Endodermal cell (in vitro differentiated cells): ENCODE results near the gene RECK. TPM values are rescaled to one million over a fixed set of nuclear protein-coding genes. Genes with fewer than 3 reads are reported as not detected.

ENCODE experiments used
- DNase-seq: peaks from one replicate; pipeline ENCODE4 v3.0.0-alpha.2; 2017
- H3K27ac ChIP-seq: 2 replicates; pipeline ENCODE4 v1.5.1; 2013; ENCODE audit warnings: mild to moderate bottlenecking, low read depth, low read length, moderate library complexity
- H3K27me3 ChIP-seq: 2 replicates; pipeline ENCODE4 v1.6.1; 2013; ENCODE audit warnings: mild to moderate bottlenecking, low read length, moderate library complexity; ENCODE audit not compliant: insufficient read depth, control insufficient read depth, poor library complexity, severe bottlenecking
- H3K36me3 ChIP-seq: 2 replicates; pipeline ENCODE4 v1.7.0; 2013; ENCODE audit warnings: mild to moderate bottlenecking, low read length, moderate library complexity; ENCODE audit not compliant: control insufficient read depth, insufficient read depth
- H3K4me1 ChIP-seq: one replicate; pipeline ENCODE4 v1.7.0; 2013; ENCODE audit warnings: low read length; ENCODE audit not compliant: control insufficient read depth, insufficient read depth
- H3K4me3 ChIP-seq: 2 replicates; pipeline ENCODE4 v1.5.1; 2013; ENCODE audit warnings: mild to moderate bottlenecking, low read length, moderate library complexity
- H3K9ac ChIP-seq: 2 replicates; pipeline ENCODE4 v1.6.1; 2013; ENCODE audit warnings: mild to moderate bottlenecking, low read length, moderate library complexity; ENCODE audit not compliant: poor library complexity, severe bottlenecking; ENCODE audit errors: extremely low read depth
- H3K9me3 ChIP-seq: 2 replicates; pipeline ENCODE4 v1.6.1; 2013; ENCODE audit warnings: mild to moderate bottlenecking, low read length, moderate library complexity; ENCODE audit not compliant: control insufficient read depth
- H3K27ac Mint-ChIP-seq: 2 replicates; pipeline ENCODE4 v1.8.0; 2020; ENCODE audit warnings: mixed read lengths
- H3K27me3 Mint-ChIP-seq: 2 replicates; pipeline ENCODE4 v1.8.0; 2021; ENCODE audit warnings: mild to moderate bottlenecking, mixed read lengths; ENCODE audit not compliant: insufficient read depth
- H3K36me3 Mint-ChIP-seq: 2 replicates; pipeline ENCODE4 v1.8.0; 2020; ENCODE audit warnings: low read depth, mixed read lengths
- H3K4me1 Mint-ChIP-seq: 2 replicates; pipeline ENCODE4 v1.8.0; 2020; ENCODE audit warnings: mixed read lengths
- H3K4me3 Mint-ChIP-seq: 2 replicates; pipeline ENCODE4 v1.8.0; 2020; ENCODE audit warnings: mild to moderate bottlenecking, moderate library complexity, mixed read lengths
- H3K9me3 Mint-ChIP-seq: 2 replicates; pipeline ENCODE4 v1.8.0; 2020; ENCODE audit warnings: mild to moderate bottlenecking, mixed read lengths
- WGBS, 2 experiments: methylation state at CpG; one replicate each; pipeline versions ENCODE4 v1.1.5 to v1.1.7; 2013; ENCODE audit warnings: missing lambda C conversion rate in 2 of 2, mixed read lengths in 1 of 2; ENCODE audit not compliant: insufficient coverage in 1 of 2, insufficient read length in 1 of 2; 5-methylcytosine and 5-hydroxymethylcytosine counted together
- total RNA-seq, 2 donors: library from RNA; stranded (reverse); fragmentation: NEBNext Ultra II Directional in 1 of 2; extraction: Animal tissue kit (Norgen Biotek cat#: 25700) in 1 of 2; gene quantifications; 2 replicates in 1 of 2; 3 replicates in 1 of 2; pipeline ENCODE4 v1.2.1, GENCODE V29; 2021
- TF ChIP-seq, protein P1 (sequence below): fragments of 200-600 bp; sonication (generic); conservative IDR thresholded peaks from 2 replicates; pipeline ENCODE4 v1.5.0; 2021; ENCODE audit warnings: antibody characterized with exemption, mild to moderate bottlenecking

The RECK gene
- total RNA-seq, 2 donors from 2014 or later: 11.5 to 16.1 TPM

DNA sequence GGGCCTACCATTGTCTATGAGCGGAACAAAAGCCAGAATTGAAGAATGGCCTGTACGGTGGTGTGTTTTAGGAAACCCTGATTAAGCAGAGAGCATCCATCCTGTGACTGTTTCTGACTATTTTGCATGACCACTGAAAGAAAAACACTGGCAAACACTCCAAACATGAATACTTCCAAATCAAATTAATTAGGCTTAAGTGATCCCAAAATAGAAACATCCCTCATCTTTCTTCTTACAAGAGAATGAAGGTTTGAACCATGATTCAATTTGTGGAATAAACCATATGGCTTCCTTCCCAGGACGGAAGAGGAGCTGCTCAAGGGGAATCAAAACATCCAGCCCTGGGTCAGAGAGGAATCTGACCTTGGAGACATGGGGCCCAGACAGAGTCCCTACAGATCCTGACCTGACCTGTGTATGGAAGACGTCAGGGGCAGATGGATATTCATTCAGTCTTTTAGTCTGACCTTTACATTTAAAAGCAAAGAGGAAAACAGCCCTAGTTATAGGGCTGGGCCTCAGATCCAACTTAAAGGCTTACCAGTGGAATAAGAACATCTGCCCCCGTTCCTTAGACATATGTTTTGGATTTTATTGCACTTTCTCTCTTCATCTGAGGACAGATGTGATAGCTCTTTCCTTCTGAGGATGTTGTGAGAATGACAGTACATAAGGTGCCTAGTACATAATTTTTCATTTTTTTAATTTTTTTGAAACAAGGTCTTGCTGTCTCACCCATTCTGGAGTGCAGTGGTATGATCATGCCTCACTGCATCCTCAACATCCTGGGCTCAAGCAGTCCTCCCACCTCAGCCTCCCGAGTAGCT is 17.6 kb upstream of the RECK start:
- TF ChIP-seq, protein P1, sequence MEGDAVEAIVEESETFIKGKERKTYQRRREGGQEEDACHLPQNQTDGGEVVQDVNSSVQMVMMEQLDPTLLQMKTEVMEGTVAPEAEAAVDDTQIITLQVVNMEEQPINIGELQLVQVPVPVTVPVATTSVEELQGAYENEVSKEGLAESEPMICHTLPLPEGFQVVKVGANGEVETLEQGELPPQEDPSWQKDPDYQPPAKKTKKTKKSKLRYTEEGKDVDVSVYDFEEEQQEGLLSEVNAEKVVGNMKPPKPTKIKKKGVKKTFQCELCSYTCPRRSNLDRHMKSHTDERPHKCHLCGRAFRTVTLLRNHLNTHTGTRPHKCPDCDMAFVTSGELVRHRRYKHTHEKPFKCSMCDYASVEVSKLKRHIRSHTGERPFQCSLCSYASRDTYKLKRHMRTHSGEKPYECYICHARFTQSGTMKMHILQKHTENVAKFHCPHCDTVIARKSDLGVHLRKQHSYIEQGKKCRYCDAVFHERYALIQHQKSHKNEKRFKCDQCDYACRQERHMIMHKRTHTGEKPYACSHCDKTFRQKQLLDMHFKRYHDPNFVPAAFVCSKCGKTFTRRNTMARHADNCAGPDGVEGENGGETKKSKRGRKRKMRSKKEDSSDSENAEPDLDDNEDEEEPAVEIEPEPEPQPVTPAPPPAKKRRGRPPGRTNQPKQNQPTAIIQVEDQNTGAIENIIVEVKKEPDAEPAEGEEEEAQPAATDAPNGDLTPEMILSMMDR: no peak
- no peak for DNase-seq
- H3K27me3 Mint-ChIP-seq: peaks cover 7% of the 10 kb centered on the region
- WGBS, 2 experiments: 87 to 89% methylated on average over 5 to 6 of the region's 6 CpGs
- Histone ChIP-seq H3K27ac (no peak overlapping the region), H3K36me3 (no peaks in the 10 kb centered on the region), H3K4me3 (no peak overlapping the region), H3K9me3 (no peaks in the 10 kb centered on the region), H3K4me1 (no peaks in the 10 kb centered on the region), H3K27me3 (peaks cover 12% of the 10 kb centered on the region), H3K9ac (no peak overlapping the region)
- no peaks in the 10 kb centered on the region for H3K9me3 Mint-ChIP-seq
- H3K27ac Mint-ChIP-seq: no peak overlapping the region
- peaks cover 4% of the 10 kb centered on the region for H3K4me1 Mint-ChIP-seq
- no peaks in the 10 kb centered on the region for H3K36me3 Mint-ChIP-seq
- H3K4me3 Mint-ChIP-seq: no peak overlapping the region

DNA sequence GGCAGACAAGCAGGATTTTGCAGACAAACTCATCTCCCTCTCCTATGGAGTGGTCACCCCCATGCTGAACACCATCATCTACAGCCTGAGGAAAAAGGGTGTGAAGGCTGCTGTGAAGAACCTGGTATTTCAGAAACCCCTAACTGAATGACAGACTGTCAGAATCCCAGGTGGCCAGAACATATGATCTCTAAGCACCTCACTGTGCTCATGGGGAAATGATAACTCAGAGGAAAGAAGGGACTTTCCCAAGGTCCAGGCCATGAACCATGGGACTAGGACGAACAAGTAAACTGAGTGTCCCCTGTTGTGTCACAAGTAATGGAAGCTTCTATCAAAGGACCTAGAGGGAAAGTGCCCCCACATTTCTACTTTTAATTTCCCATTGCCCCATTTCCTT is 14.7 kb upstream of the RECK start:
- Histone ChIP-seq H3K4me1 (no peaks in the 10 kb centered on the region), H3K4me3 (no peak overlapping the region), H3K9me3 (no peaks in the 10 kb centered on the region), H3K27me3 (peaks cover 12% of the 10 kb centered on the region), H3K36me3 (no peaks in the 10 kb centered on the region), H3K9ac (no peak overlapping the region), H3K27ac (no peak overlapping the region)
- no peak for DNase-seq
- peaks cover 4% of the 10 kb centered on the region for H3K4me1 Mint-ChIP-seq
- no peak overlapping the region for H3K4me3 Mint-ChIP-seq
- no peak overlapping the region for H3K27ac Mint-ChIP-seq
- no peaks in the 10 kb centered on the region for H3K36me3 Mint-ChIP-seq
- H3K27me3 Mint-ChIP-seq: peaks cover 4% of the 10 kb centered on the region
- TF ChIP-seq, protein P1: no peak
- H3K9me3 Mint-ChIP-seq: no peaks in the 10 kb centered on the region
- 96% methylated on average over 1 of the region's 1 CpG; no CpG with 5 or more reads in 1 of the 2 experiments for WGBS, 2 experiments

DNA sequence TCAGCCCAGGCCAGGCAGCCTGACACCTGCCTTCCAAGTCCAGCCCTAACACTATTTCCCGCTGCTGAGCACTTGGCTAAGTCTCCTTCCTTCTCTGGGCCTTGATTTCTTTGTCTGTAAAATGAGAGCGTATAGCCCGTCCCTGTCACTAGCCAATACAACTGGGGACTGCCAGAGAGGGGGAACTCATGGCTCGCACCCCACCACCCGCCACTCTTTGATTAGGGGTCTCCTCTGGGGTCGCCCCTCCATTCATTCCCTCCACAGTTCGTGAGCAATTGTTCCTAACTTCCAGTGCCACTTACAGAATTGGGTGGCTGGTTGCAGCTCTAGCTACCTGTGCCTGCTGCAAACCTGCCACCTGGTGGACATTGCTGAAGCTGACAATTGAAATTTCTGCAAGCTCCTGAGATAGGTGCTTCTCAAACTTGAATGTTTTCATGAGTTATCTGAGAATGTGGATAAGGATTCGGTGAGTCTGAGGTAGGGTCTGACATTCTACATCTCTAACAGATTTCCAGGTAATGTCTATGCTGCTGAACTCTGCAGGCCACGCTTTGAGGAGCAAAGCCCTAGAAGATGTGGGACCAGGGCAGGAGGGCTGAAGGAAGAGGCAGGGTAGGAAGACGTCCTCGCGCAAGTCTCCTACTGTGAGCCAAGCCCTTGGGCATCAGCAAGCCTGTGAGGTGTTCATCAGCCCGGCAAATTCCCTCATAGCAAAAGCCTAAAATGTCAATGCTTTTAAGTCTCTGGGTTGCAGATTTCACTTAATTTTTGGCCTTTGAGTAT is 13.3 kb upstream of the RECK start:
- Histone ChIP-seq H3K36me3 (no peaks in the 10 kb centered on the region), H3K27ac (no peak overlapping the region), H3K27me3 (peaks cover 12% of the 10 kb centered on the region), H3K9me3 (no peaks in the 10 kb centered on the region), H3K9ac (no peak overlapping the region), H3K4me1 (no peaks in the 10 kb centered on the region), H3K4me3 (no peak overlapping the region)
- no peaks in the 10 kb centered on the region for H3K9me3 Mint-ChIP-seq
- no peaks in the 10 kb centered on the region for H3K36me3 Mint-ChIP-seq
- DNase-seq: peak; percentile 92
- H3K27me3 Mint-ChIP-seq: peaks cover 6% of the 10 kb centered on the region
- no peak overlapping the region for H3K4me3 Mint-ChIP-seq
- peaks cover 4% of the 10 kb centered on the region for H3K4me1 Mint-ChIP-seq
- TF ChIP-seq, protein P1: peak; percentile 95
- WGBS, 2 experiments: 47 to 54% methylated on average over 8 to 13 of the region's 13 CpGs
- no peak overlapping the region for H3K27ac Mint-ChIP-seq
